Ishikawa (cell line): ENCODE results near the gene GSE1.

Experiments used
- CEBPB ChIP-seq: IDR thresholded peaks from 2 replicates; pipeline ENCODE4 v1.6.1; 2012
- CREB1 ChIP-seq: IDR thresholded peaks from 2 replicates; pipeline ENCODE4 v1.6.1; 2012; ENCODE audit warnings: low read depth
- EP300 ChIP-seq: IDR thresholded peaks from 2 replicates; pipeline ENCODE4 v1.6.1; 2012; ENCODE audit warnings: borderline replicate concordance
- NFIC ChIP-seq: IDR thresholded peaks from 2 replicates; pipeline ENCODE4 v1.6.1; 2012
- RAD21 ChIP-seq: IDR thresholded peaks from 2 replicates; pipeline ENCODE4 v1.6.1; 2012; ENCODE audit warnings: low read depth
- TAF1 ChIP-seq: IDR thresholded peaks from 2 replicates; pipeline ENCODE4 v1.6.1; 2012; ENCODE audit warnings: low read depth, mild to moderate bottlenecking
- TCF12 ChIP-seq: IDR thresholded peaks from 2 replicates; pipeline ENCODE4 v1.6.1; 2012; ENCODE audit warnings: low read depth
- TEAD4 ChIP-seq: IDR thresholded peaks from 2 replicates; pipeline ENCODE4 v1.6.1; 2012
- USF1 ChIP-seq: IDR thresholded peaks from 2 replicates; pipeline ENCODE4 v1.6.1; 2012
- YY1 ChIP-seq: IDR thresholded peaks from 2 replicates; pipeline ENCODE4 v1.6.1; 2012; ENCODE audit warnings: low read depth
- ZBTB7A ChIP-seq: IDR thresholded peaks from 2 replicates; pipeline ENCODE4 v1.6.1; 2012; ENCODE audit warnings: low read depth
- TF ChIP-seq, protein P1 (sequence below): IDR thresholded peaks from 2 replicates; pipeline ENCODE4 v1.6.1; 2012; ENCODE audit warnings: low read depth, mild to moderate bottlenecking
- TF ChIP-seq, protein P2 (sequence below): IDR thresholded peaks from 2 replicates; pipeline ENCODE4 v1.6.1; 2012

DNA sequence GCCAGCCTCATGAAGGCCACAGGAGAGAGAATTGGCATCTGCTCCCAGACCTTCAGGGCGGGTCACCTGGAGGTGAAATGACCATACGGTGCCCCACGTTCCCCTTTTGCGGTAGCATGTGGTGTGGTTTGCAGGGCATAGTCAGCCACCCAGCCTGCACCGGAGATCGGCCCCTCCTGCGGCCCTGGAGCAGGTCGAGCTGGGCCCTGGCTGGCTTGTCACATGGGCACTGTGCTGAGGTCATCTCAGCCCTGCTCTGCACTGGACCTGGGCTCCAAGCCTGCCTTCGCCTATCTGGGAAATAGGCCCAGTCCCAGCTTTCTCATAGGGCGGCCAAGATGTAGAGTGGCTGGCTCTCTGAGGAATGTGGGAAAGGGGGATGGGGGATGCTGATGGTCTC, 16.2 kb downstream of the GSE1 start:
- no peak for TF ChIP-seq TCF12
- TF ChIP-seq RAD21: no peak
- no peak for TF ChIP-seq YY1
- TF ChIP-seq EP300: no peak
- no peak for TF ChIP-seq USF1
- TF ChIP-seq TEAD4: no peak
- TF ChIP-seq CEBPB: no peak
- TF ChIP-seq, protein P1, sequence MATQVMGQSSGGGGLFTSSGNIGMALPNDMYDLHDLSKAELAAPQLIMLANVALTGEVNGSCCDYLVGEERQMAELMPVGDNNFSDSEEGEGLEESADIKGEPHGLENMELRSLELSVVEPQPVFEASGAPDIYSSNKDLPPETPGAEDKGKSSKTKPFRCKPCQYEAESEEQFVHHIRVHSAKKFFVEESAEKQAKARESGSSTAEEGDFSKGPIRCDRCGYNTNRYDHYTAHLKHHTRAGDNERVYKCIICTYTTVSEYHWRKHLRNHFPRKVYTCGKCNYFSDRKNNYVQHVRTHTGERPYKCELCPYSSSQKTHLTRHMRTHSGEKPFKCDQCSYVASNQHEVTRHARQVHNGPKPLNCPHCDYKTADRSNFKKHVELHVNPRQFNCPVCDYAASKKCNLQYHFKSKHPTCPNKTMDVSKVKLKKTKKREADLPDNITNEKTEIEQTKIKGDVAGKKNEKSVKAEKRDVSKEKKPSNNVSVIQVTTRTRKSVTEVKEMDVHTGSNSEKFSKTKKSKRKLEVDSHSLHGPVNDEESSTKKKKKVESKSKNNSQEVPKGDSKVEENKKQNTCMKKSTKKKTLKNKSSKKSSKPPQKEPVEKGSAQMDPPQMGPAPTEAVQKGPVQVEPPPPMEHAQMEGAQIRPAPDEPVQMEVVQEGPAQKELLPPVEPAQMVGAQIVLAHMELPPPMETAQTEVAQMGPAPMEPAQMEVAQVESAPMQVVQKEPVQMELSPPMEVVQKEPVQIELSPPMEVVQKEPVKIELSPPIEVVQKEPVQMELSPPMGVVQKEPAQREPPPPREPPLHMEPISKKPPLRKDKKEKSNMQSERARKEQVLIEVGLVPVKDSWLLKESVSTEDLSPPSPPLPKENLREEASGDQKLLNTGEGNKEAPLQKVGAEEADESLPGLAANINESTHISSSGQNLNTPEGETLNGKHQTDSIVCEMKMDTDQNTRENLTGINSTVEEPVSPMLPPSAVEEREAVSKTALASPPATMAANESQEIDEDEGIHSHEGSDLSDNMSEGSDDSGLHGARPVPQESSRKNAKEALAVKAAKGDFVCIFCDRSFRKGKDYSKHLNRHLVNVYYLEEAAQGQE: no peak
- TF ChIP-seq NFIC: no peak
- TF ChIP-seq, protein P2, sequence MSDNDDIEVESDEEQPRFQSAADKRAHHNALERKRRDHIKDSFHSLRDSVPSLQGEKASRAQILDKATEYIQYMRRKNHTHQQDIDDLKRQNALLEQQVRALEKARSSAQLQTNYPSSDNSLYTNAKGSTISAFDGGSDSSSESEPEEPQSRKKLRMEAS: no peak
- TF ChIP-seq TAF1: no peak
- no peak for TF ChIP-seq CREB1
- no peak for TF ChIP-seq ZBTB7A
